Measurements from ENCODE around the gene UQCC5.

The UQCC5 gene

DNA sequence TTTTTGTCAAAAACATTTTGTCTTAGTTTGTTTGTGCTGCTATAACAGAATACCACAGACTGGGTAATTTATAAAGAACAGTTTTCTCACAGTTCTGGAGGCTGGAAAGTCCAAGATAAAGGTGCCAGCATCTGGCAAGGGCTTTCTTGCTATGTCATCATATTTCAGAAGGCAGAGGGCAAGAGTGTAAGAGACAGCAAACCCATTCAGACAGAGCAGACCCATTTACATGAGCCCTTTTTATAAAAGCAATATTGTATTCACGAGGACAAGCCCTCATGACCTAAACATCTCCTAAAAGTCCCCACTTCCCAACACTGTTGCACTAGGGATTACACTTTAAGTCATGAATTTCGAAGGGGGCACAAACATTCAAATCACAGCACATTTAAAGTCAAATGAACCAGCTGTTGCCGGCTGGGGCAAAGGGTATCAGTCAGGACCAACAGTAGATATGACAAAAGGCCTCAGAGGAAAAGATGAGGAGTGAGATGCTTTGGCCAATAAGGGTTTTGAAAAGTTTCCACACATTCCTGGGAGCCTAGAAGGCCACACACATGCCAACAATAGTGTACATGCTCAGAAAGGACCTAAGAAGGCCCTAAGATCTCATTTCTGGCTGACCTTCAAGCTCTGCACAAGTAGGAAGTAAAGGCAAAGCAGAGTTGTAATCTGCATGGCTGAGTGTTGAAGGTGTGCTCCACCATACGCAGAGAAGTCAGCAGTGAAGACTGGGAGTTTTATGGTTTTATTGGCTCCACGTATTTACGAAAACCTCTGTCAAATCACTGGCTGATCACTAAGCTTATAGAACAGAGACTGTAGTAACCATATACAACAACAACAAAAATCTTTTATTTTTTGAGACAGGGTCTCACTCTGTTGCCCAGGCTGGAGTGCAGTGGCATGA, 37.9 kb downstream of the UQCC5 start:
- DNase-seq: no peak

Measured in NCI-H187 treated with DMSO at 0.1 percent for 48 hours (cell line).